K562 (cell line): ENCODE measurements around the gene SHANK1. TPM values are rescaled to one million over a fixed set of nuclear protein-coding genes. Genes with fewer than 3 reads are reported as not detected.

Source experiments
- ATAC-seq: fragments of 200-7000 bp; cut with Tn5 transposase; 3 replicates; pipeline ENCODE4 v1.9.1; 2020; ENCODE audit warnings: moderate library complexity
- BruUV-seq: library from RNA; stranded (reverse); fragments of 400-500 nt; replicated peaks from 2 replicates; lab custom pipeline; 2021; lab: Mats Ljungman, UMichigan
- CTCF ChIA-PET: fragments of 300-600 bp; formaldehyde crosslinking; extraction: SDS; loops from one replicate; lab custom pipeline; 2021; ENCODE audit warnings: low intra/inter-chr PET ratio; lab: Yijun Ruan, JAX
- POLR2A ChIA-PET: fragments of 300-600, 350-650 bp; sonication (Branson Sonifier 250); formaldehyde crosslinking; extraction: SDS; loops from one replicate; lab custom pipeline; 2021; ENCODE audit warnings: antibody characterized with exemption, inconsistent platforms; lab: Yijun Ruan, JAX
- DNase-seq, 4 experiments: peaks; one replicate each; pipeline versions ENCODE4 v3.0.0 to v3.0.0-alpha.2; 2011 to 2018; ENCODE audit warnings: low spot score in 3 of 4, mixed read lengths in 3 of 4; ENCODE audit errors: extremely low read depth in 1 of 4
- FAIRE-seq: peaks from 2 replicates; lab custom pipeline; 2011; peaks lifted over from hg19 to GRCh38; lab: Jason Lieb, UNC
- H2AFZ ChIP-seq: 2 replicates; pipeline ENCODE4 v1.6.0; 2011; ENCODE audit warnings: low read depth, low read length, control low read depth, inconsistent platforms
- H3K27ac ChIP-seq: fragments of 200-600 bp; 3 replicates; pipeline ENCODE4 v1.8.0; 2011; ENCODE audit warnings: low read depth, mild to moderate bottlenecking, control low read depth, inconsistent platforms, low read length, moderate library complexity, mixed read lengths; ENCODE audit errors: extremely low read depth
- H3K27me3 ChIP-seq, 2 experiments: fragments of 300-600 bp in 1 of 2; 2 replicates in 1 of 2; 3 replicates in 1 of 2; pipeline versions ENCODE4 v1.6.0 to v1.8.0; 2011; ENCODE audit warnings: inconsistent platforms in 2 of 2, low read length in 2 of 2, mild to moderate bottlenecking in 1 of 2, mixed read lengths in 1 of 2, moderate library complexity in 1 of 2; ENCODE audit not compliant: control insufficient read depth in 2 of 2, insufficient read depth in 2 of 2
- H3K36me3 ChIP-seq: fragments of 300-600 bp; 3 replicates; pipeline ENCODE4 v1.8.0; 2011; ENCODE audit warnings: mild to moderate bottlenecking, low read length, inconsistent platforms; ENCODE audit not compliant: control insufficient read depth, insufficient read depth
- H3K4me1 ChIP-seq, 2 experiments: fragments of 200-600 bp in 1 of 2; replicated peaks in 1 of 2; 2 replicates in 1 of 2; 3 replicates in 1 of 2; pipeline versions ENCODE4 v1.5.1 to v1.8.0; 2011; ENCODE audit warnings: inconsistent platforms in 2 of 2, low read length in 2 of 2, mild to moderate bottlenecking in 1 of 2, mixed read lengths in 1 of 2, moderate library complexity in 1 of 2; ENCODE audit not compliant: control insufficient read depth in 2 of 2, insufficient read depth in 2 of 2
- H3K4me2 ChIP-seq: 2 replicates; pipeline ENCODE4 v1.6.1; 2011; ENCODE audit warnings: low read length, control low read depth, inconsistent platforms, mixed read lengths; ENCODE audit not compliant: insufficient read depth
- H3K4me3 ChIP-seq: fragments of 200-600 bp; sonication (generic), shearing (Covaris generic); 2 replicates; pipeline ENCODE4 v1.5.1; 2016; ENCODE audit warnings: control low read depth, inconsistent platforms
- H3K79me2 ChIP-seq: fragments of 200-600 bp; 3 replicates; pipeline ENCODE4 v1.8.0; 2011; ENCODE audit warnings: low read length, inconsistent platforms; ENCODE audit not compliant: control insufficient read depth, insufficient read depth
- H3K9ac ChIP-seq, 2 experiments: 2 replicates each; pipeline versions ENCODE4 v1.6.0 to v1.6.1; 2011; ENCODE audit warnings: low read depth in 2 of 2, low read length in 2 of 2, control low read depth in 1 of 2, inconsistent platforms in 1 of 2, mild to moderate bottlenecking in 1 of 2, mixed read lengths in 1 of 2; ENCODE audit not compliant: insufficient read depth in 1 of 2
- H3K9me1 ChIP-seq: one replicate; pipeline ENCODE4 v1.6.0; 2011; ENCODE audit warnings: inconsistent platforms, mild to moderate bottlenecking, low read length, moderate library complexity; ENCODE audit not compliant: control insufficient read depth, insufficient read depth
- H3K9me3 ChIP-seq: replicated peaks from 2 replicates; pipeline ENCODE4 v1.5.1; 2011; ENCODE audit warnings: low read depth, low read length, inconsistent platforms; ENCODE audit not compliant: control insufficient read depth, insufficient read depth
- H4K20me1 ChIP-seq: replicated peaks from 2 replicates; pipeline ENCODE4 v1.6.1; 2011; ENCODE audit warnings: low read length, inconsistent platforms, mixed read lengths; ENCODE audit not compliant: control insufficient read depth, insufficient read depth
- BCOR ChIP-seq: fragments of 450-650 bp; IDR thresholded peaks from 2 replicates; pipeline ENCODE4 v1.6.1; 2016
- HLTF ChIP-seq: fragments of 450-650 bp; IDR thresholded peaks from 2 replicates; pipeline ENCODE4 v1.6.1; 2016
- HNRNPL ChIP-seq: fragments of 200-400 bp; formaldehyde crosslinking; IDR thresholded peaks from 2 replicates; pipeline ENCODE4 v1.6.1; 2017; ENCODE audit warnings: low read depth, mild to moderate bottlenecking, low read length
- IRF9 ChIP-seq: fragments of 450-650 bp; IDR thresholded peaks from 2 replicates; pipeline ENCODE4 v1.6.1; 2016; ENCODE audit warnings: missing biosample characterization, missing genetic modification characterization
- MGA ChIP-seq: fragments of 450-650 bp; IDR thresholded peaks from 2 replicates; pipeline ENCODE4 v1.6.1; 2016; ENCODE audit warnings: mild to moderate bottlenecking, moderate library complexity
- RBM25 ChIP-seq: fragments of 200-400 bp; formaldehyde crosslinking; IDR thresholded peaks from 2 replicates; pipeline ENCODE4 v1.6.1; 2018; ENCODE audit warnings: low read length, low read depth, moderate library complexity; ENCODE audit not compliant: severe bottlenecking
- SMARCC2 ChIP-seq: fragments of 450-650 bp; IDR thresholded peaks from 2 replicates; pipeline ENCODE4 v1.6.1; 2017; ENCODE audit warnings: antibody characterized with exemption, moderate library complexity, mild to moderate bottlenecking, low read depth
- ZBTB1 ChIP-seq: sonication (generic); formaldehyde crosslinking; IDR thresholded peaks from 2 replicates; pipeline ENCODE4 v1.8.1; 2023; ENCODE audit warnings: missing genetic modification reagents, low read depth, mild to moderate bottlenecking, borderline replicate concordance
- ZNF551 ChIP-seq: fragments of 250-450 bp; sonication (Bioruptor Pico); IDR thresholded peaks from 2 replicates; pipeline ENCODE4 v1.5.0; 2021; ENCODE audit warnings: mild to moderate bottlenecking, moderate library complexity
- WGBS: fragments of 100-300 bp; shearing (Covaris generic); methylation state at CpG from one replicate; pipeline ENCODE4 v1.1.6; 2016; ENCODE audit warnings: low coverage, mixed read lengths; ENCODE audit not compliant: insufficient coverage; ENCODE audit errors: missing lambda C conversion rate; 5-methylcytosine and 5-hydroxymethylcytosine counted together
- in situ Hi-C: fragments of 300-500 bp; cut with MboI; formaldehyde crosslinking; loops from 4 replicates; pipeline ENCODE4 v1.15.0; 2018; ENCODE audit warnings: inconsistent platforms, mixed read lengths
- intact Hi-C: fragments of 100-400 bp; cut with micrococcal nuclease; formaldehyde crosslinking; loops from 2 replicates; pipeline ENCODE4 v1.14.2; 2022
- polyA plus RNA-seq, 8 experiments: library from polyadenylated mRNA; depleted of rRNA in 4 of 8; stranded (reverse) in 5 of 8; unstranded in 3 of 8; fragments of >200 nt; fragmentation: Nextera tagmentation in 2 of 8; fragmentation: Illumina TruSeq in 1 of 8; extraction: Ambion mirVana in 2 of 8; extraction: Trizol in 1 of 8; gene quantifications; 2 replicates each; pipeline versions ENCODE4 v1.2.1 to v1.2.3, GENCODE V29; 2011 to 2014; ENCODE audit warnings: inconsistent platforms in 1 of 8, missing spikeins in 1 of 8
- total RNA-seq, 7 experiments: library from RNA; depleted of rRNA in 6 of 7; stranded (reverse); fragments of >200 nt in 6 of 7; fragmentation: Illumina TruSeq in 2 of 7; extraction: Trizol in 2 of 7; gene quantifications; 2 replicates each; pipeline versions ENCODE4 v1.2.1 to v1.2.3, GENCODE V29; 2011 to 2021; ENCODE audit warnings: low replicate concordance in 1 of 7

Gene SHANK1
- total and polyA plus RNA-seq, 9 of the 15 experiments (the other 6 are each of a cell fraction or from before 2014, with no cell fraction given), result 0.33 to 1.3 (median 0.55) TPM; not detected in 2

- in situ Hi-C loops (no loop called here), intact Hi-C loops (no loop called here)
- H2AFZ ChIP-seq, result no peak overlapping the region
- no peaks in the 10 kb centered on the region; the same call in 1 of the 2 replicates for H4K20me1 ChIP-seq
- H3K79me2 ChIP-seq, result no peaks in the 10 kb centered on the region
- H3K9me3 ChIP-seq, result no peaks in the 10 kb centered on the region
- H3K4me1 ChIP-seq, result peaks cover 2 to 13% of the 10 kb centered on the region in 2 experiments; a peak in 3 of 5 replicates
- H3K9me1 ChIP-seq, result no peaks in the 10 kb centered on the region
- no peaks in the 10 kb centered on the region for H3K36me3 ChIP-seq
- 0% methylated on average over 1 of the region's 1 CpG for WGBS
- ATAC-seq (no peak), FAIRE-seq (no peak), DNase-seq (no peak)
- ChIA-PET POLR2A (interaction anchor here (1.2 kb wide), 1 partner anchor 249 kb away, joined by 3 read pairs; no protein-coding TSS in a partner anchor), CTCF (no interaction called here)
- peaks cover 19 to 42% of the 10 kb centered on the region in 2 experiments for H3K27me3 ChIP-seq
- H3K4me2 ChIP-seq, result no peak overlapping the region
- no peak overlapping the region for H3K4me3 ChIP-seq
- H3K27ac ChIP-seq, result no peak overlapping the region
- no peak overlapping the region for H3K9ac ChIP-seq
- no TSS peak for BruUV-seq
- no peak for TF ChIP-seq HNRNPL
- TF ChIP-seq HLTF, result peak; percentile 81
- TF ChIP-seq RBM25, result peak; percentile 95
- no peak for TF ChIP-seq ZNF551
- TF ChIP-seq MGA, result no peak
- TF ChIP-seq ZBTB1, result no peak
- TF ChIP-seq BCOR, result peak; percentile 11; the same call in 1 of the 2 replicates
- TF ChIP-seq IRF9, result no peak
- TF ChIP-seq SMARCC2, result no peak
Observed at GRCh38 chr19:50676625-50677197, 42.9 kb downstream of the SHANK1 start.
